NCI-H1417 treated with DMSO at 0.1 percent for 48 hours (cell line): ENCODE data around the gene CIAO1.
"Not testable (repeated sequence)": the region's sequence is repeated elsewhere in the genome, so short reads cannot be mapped to it uniquely, and the experiment has no call there.

Experiments used
- DNase-seq: peaks from one replicate; lab custom pipeline; 2025; lab: John Stamatoyannopoulos, UW

CIAO1 gene

DNA sequence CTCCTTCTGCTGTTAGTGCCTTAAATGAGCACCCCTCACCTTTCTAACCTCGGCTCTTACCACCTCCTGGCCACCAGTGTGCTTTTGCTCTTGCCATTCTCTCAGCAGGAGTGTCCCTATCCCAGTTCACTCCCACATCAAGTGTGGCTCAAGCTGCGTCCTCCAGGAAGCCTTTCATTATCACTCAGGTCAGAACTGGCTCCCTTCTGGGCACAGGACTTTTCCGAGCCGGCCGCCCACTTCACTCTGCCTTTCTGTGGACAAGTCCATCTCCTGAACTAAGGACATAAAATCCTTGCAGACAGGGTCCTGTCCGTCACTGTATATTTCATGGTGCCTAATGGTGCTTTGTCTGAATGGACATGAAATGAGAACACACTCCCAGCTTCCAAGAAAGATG, 15.8 kb upstream of the CIAO1 start:
- DNase-seq: no peak

DNA sequence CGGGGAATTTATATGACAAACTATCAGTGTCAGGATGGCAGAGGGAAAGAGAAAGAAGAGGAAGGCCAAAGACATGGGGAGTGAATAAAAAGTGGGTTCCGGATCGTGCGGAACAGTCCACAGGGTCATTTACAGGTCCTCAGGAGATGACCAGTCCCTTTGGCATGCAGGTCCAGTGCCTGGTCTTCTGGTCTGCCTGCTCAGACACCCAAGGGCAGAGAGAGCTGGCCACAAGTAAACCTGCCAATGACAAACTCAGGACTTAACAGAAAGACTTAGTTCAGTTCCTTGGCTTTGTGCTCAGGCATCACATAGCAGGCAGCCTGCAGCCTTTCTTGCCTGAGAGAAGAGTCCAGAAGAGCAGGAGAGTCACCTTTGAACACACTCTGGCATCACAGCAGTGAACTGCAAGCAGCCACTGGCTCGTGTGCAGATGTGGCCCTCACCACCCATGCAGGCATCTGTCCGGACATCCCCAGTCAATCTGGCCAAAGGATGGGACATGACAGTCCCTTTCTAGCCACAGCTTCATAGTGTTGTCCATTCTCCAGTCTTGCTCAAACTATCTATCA, 14.2 kb upstream of the CIAO1 start:
- no peak for DNase-seq

DNA sequence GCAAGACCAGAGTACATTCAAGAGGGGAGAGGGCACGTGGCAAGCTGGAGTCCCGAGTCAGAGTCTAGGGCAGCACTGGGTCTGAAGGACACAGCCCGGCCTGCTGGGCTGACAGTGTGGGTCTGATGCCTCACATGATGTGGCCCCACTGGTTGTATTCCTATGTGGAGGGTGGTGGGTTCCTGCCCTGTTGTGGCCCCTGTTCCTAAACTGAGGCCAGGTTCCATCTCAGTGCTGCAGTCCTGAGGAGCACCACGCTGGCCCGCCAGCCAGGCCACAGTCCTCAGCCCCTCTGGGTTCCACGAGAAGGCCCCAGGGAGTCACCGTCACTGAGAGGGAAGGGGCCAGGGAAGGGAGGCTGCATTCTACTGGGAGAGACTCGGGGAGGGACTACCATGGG, 13.5 kb upstream of the CIAO1 start:
- DNase-seq: no peak

DNA sequence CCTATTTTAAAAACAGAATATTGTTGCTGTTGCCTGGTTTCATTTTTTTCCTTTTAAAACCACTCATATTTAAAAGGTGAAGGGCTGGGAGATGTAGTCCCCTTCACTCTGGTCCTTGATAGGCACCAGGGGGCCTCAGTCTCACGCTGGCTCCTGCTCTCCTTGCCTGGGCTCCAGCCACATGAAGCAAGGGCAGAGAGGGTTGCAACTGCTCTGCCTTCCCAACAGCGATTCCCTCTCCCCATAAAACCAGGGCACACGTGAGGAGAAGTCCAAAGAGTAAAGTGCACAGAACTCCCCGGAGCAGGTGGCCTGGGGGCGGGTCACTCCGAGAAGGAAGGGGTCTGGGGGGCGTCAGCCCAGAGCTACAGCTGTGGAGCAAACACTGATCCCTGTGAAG, 13.0 kb upstream of the CIAO1 start:
- DNase-seq: no peak

DNA sequence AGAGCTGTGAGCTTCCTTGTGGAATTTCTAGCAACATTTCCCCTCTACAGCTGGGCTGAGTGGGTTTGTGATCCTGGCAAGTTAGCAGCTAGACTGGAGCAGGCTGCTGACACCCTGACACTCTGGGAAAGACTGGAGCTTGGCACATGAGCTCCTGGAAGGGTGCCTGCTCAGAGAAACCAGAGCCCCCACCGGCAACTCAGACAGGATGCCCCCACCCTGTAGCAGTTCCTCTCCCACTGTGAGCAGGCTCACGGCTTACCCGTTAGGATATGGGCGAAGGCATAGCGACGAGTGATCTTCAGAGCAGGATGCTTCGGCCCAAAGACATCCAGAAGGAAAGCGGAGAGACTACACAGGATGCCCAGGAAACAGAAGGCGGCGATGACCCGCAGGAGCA, 11.5 kb upstream of the CIAO1 start:
- DNase-seq: no peak

DNA sequence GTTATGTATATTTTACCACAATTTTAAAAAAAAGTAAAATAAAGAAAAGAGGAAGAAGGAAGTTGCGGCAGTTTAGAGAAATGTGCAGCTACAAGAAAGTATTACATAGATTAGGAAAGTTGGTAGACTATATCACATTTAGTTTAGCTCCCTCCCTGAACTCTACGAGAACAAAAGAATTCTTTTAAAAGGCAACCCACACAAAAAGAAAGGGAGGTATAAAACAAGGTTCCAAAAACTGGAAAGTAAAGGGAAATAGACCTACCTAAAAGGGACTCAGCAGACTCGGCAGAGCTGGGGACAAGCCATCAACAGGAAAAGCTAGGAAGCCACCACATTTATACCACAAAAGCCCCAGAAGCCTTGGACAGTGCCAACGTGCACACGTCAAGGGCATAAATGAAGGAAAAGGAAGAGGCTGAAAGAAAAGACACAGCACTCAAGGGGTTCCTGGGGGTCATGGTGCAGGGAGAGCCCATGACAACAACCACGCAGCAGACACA, 9.4 kb upstream of the CIAO1 start:
- DNase-seq: no peak

DNA sequence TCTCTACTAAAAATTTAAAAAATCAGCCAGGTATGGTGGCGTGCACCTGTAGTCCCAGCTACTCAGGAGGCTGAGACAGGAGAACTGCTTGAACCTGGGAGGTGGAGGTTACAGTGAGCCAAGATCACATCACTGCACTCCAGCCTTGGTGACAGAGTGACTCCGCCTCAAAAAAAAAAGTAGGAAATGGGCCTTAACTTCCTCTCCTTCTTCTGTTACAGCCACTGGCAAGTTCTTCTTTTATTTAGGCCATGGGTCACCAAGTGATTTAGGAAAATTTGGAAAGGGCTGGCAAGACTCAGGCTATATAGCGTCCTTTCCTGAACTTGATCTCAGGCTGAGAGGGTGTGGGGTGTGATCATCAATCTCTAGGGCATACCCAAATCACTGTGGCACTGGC, 8.3 kb upstream of the CIAO1 start:
- not testable (repeated sequence) for DNase-seq

DNA sequence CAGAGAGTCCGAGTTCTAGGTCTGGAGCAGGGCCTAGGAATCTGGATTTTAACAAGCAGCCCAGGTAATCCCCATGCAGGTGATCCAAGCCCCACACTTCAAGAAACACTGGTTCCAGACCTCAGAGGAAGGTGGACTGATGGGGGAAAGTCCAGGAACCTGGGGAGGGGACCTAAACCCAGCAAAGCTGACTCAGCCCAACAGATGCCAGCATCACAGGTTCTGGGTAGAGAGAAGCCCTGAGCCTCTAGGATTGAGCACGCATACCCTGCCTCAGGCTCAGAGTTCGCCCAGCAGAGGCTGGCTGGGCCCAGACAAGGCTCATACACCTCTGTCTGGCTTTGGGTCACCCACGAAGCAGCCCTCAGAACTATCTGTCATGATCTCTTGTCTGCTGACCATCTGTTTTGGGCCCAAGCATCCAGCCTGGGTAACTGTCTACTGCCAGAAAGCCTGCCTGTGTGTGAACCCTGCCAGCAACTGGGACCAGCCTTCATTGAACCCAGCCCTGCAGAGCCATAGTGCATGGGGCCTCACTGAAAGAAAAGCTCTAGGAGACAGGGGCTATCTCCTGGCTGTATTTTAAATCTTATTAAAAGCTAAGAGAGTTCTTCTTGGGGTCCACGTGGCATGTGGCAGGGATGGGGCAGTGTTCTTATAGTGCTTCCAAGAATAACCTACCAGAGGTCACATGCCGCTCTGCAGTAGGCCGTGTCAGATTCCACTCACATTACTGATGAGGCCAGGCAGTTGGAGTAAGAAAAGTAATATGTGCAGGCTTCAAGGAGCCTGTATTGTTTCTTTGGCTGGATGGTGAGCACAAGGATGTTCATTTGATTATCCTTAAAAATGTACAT, 7.6 kb upstream of the CIAO1 start:
- no peak for DNase-seq

DNA sequence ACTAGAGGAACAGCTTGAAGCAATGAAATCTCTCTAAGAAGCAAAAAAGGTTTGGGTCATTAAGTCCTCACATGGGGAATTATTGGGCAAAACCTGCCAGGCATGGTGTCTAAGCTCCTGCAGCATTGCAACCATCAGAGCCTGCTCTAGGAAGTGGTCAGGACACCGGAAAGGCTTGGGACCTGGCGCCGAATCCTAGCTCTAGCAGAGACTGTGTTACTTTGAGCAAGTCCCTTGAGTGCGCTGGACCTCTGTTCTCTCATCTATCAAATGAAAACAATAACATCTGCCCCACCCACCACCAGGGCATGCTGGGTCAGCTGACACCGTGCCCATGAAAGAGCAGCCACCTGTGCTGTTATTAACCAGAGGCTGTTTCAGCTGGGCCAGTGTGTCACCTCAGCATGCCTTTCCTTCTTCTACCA, 6.5 kb upstream of the CIAO1 start:
- no peak for DNase-seq

DNA sequence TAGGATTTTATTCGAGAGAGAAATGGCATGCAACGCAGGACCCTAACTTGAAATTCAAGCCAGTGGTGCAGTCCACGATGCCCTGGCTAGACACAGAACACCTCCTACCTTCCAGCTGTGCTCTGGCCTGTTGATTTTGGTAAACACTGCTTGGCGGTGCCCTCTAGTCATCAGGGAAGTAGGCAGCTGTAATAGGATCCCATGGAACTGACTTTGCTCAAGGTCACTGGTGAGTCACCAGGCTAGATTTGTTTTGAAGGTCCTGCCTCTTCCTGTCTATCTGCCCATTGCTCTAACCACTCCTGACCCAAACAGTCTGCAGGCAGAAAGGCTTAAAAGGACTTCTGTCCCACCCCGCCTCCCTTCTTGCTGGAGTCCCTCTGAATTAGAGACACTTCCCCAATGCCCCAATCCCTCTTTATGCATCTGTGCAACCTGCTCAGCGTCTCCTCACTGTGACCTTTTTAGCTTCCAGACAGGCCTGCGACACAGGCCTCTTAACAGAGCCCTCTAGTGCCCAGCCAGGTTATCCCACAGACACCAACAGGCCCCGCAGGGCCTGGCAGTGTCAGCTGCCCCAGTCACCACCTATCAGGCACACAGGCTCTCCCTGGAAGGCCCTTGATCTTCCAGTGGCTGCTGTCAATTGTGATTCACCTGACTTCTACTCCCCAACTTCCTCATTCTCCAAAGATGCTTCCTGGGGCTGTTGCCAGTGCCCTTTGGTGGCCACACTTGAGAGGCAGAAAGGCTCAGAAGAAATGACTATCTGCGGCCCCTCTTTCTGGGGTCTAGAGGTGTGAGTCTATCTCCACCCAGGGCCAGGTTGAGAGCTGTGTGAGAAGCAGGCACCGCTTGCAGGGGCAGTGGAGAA, 5.4 kb upstream of the CIAO1 start:
- DNase-seq: no peak

DNA sequence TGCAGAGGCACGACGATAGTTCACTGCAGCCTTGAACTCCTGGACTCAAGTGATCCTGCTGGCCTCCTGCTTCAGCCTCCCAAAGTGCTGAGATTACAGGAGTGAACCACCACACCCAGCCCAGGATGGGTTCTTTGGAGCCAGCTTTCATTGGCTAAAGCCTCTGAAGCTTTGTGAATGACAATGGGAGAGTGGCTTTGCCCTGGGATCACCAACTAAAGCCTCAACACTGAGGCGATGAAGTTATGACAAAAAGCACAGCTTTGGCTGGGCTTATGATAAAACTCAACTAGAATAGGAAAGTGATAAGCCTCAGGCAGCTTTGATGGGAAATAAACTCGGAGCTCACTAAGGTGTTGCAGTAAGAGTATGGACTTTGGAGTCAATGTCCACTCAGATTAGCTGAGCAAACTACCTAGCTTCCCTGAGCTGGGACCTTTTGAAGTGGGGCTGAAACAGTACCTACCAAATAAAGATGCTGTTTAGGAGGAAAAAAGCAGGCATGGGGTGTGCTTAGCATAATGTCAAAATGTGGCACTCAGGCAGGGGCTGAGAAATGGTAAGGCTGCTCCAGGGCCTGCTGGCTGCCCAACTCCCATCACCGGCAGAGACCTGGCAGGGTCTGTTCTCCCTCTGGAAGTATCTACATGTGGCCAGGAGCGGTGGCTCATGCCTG, 4.6 kb upstream of the CIAO1 start:
- no peak for DNase-seq

DNA sequence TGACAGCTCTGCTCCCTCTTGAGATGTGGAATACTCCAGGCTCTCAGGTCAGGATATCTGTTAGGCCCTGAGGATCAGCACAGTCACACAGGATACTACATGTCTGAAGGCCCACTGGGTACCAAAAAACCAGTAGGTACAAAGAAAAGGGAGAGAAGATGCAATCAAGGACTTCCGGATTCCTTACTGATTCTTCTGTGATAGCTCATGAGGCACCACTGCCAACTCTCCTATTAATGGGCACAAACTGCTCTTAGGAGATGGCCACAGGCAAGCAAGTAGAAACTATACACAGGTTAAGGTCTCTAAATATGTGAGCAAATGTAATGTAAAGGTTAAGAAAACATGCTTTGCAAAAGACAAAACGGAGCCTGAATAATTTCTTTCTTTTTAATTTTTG, 3.7 kb upstream of the CIAO1 start:
- no peak for DNase-seq

DNA sequence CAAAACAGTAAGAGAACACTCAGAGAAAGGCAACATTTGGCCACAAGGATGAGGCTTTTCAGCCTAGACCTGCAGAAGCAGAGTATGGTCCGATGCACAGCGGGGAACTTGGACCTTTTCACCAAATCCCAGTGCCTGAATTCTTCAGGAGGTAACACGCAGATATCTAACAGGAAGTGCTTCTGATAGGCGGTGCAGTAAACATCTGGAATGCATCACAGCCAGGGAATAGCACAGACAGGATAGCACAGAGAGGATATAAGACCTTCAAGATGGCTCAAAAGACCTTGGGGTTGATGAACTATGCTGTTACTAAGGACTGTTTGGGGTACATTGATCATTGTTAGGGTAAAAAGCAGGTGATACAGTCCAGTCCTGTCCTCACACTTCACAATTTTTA, 1.9 kb upstream of the CIAO1 start:
- DNase-seq: no peak

DNA sequence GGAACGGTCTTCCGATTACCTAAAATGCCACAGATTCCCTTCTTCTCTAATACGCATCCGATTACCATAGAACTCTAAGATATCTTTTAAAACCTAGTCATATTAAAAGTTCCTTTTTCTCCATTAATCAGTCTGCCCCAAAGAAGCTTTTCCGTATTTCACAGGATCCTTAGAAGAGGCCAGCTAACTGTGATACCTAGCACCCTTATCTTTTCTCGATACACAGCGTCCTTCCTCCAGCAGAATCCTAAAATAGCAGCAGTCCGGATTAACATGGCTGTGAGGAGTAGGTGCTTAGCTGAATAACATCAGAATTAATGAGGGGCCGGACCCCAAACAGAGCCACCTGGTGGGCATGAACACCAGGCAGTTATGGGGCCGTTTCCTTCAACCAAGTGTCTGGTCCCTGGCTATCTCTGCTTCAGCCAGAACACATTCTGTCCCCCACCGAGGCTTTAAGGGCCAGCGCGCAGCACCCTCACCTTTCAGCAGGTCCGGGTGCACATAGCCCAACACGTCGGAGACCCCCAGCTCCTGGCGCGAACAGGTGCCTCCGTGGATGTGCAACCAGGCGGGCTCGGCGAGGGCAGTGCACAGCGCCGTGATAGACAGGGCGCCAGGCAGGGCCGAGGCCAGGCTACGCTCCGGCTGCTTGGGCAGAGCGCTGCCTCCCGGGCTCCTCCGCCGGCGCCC, 1.2 kb upstream of the CIAO1 start:
- DNase-seq: no peak

DNA sequence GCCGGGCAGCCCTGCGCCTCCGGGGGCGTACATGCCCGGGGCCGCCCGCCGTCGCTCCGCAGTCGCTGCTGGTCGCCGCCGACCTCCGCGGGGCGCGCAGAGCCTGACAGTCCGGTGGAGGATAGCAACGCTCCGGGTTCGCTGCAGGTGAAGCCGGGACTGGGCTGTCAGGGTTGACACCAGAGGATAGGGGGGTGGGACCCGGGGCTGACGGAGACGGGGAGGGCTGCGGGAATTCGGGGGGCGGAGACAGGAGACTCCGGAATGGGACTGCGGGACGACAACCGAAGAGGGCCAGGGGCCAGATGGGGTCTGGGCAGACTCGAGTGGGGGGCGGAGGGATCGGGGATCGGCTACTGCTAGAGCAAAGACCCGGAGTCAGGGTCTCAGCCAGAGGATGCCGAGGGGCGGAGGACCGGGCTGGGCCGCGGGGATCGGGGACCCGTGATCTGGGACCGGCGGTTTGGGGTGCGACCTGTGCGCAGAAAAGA, 631 bp upstream of the CIAO1 start:
- no peak for DNase-seq

DNA sequence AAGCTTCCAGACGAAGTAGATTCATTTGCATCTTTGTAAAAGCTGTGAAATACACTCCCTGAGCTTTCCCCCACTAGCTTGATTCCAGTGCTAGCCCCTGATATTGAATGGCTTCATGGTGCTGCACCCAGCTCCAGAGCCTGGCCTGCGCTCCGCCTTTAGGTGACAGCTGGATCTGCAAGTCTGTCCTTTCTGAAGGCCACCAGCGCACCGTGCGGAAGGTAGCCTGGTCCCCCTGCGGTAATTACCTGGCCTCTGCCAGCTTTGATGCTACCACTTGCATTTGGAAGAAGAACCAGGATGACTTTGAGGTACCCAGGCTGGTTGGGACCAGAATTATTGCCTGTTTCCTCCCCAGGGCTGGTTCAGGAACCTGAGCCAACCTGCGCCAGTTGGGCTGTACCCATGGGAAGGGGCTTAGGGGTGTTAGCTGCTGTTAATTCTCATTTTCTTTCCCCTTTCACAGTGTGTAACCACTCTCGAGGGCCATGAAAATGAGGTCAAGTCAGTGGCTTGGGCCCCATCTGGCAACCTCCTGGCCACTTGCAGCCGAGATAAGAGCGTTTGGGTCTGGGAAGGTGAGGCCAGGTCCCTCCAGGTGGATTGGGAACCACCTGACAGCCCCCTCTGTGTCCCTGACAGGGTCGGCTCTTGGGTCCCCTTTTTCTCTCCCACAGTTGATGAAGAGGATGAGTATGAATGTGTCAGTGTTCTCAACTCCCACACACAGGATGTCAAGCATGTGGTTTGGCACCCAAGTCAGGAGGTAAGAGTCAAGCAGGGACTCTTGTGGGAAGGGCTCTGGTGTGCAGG, 1.3 kb downstream of the CIAO1 start:
- no peak for DNase-seq

DNA sequence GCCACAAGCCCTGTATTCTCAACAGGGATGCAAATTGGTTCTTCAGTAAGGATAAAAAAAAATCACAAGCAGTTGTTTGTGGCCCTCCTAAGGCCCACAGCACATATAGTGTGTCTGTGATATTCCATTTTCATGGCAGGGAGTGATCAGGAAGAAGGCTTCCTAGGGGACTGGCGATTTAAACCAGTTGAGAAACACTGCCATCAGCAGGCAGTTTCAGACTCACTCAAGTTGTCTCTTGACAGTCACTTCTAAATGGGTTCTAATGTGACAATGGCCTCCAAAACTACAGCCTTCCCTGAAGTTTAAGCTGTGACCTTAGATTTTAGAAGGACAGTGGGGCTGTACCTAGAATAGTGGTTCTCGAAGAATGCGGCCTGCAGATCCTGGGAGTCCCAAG, 6.0 kb downstream of the CIAO1 start:
- DNase-seq: no peak

DNA sequence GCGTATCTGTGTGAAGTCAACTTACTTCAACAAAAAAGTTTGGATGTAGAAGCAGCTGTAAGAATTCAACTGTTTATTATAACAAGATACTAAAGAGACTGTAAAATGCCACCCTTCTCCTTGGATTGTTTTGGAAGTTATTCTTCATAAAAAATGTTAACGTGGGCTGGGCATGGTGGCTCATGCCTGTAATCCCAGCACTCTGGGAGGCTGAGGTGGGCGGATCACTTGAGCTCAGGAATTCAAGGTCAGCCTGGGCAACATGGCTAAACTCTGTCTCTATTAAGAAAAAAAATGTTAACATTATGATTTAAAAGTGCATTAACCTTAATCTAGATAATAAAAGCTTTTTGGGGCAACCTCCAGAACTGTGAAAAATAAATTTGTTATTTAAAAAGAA, 7.7 kb downstream of the CIAO1 start:
- DNase-seq: no peak

DNA sequence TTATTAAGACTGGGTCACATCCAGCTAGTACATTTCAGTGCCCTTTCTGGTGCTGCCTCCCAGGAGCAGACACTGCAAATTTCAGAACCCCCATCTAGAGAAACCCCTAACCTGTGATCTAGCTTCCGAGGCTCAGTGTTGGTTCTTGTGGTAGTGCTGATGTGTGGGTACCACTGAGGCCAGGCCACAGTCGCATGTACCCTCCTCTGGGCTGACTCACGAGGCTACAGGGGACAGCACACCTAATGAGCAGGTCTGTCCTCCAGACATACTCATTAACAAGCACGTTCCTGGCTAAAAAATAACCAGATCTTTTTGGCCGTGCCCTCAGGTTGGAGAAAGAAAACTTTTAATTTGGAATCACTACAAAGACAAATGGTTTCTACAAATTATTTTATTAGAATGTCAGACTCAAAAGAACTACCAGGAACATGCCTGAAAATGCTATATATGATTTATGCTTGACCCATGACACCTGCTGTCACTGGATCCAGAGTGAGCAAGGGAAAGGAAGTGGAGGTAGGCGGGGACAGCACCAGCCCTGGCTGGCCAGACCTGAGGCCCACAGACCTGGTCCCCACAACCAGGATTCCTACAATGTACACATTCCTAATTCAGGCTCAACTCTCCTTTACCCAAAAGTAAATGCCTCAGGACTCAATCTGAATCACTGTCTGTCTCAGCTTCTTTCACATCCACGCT, 8.5 kb downstream of the CIAO1 start:
- no peak for DNase-seq
